ENCODE results near the gene BNIP1.

Gene BNIP1

GRCh38 chr5:173172166-173172565 lies 27.8 kb downstream of the BNIP1 start:
- DNase-seq: no peak

DNA sequence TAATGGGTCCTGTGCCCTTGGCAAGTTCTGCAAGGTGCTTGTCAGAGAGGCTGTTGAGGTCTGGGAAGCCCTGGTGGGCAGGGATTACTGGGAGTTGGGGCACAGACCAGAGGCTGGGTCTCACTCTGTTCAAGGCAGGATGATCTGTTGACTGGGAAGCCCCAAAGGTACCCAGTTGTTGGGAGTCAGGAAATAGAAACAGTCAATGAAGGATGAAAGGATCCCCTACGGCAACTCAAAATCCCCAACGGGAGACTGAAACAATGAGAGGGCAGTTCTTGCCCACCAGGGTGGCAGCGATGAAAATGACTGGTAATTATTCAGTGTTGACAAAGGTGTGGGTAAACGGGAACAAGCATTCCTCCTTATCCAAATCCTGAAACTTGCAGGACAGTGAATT lies 31.2 kb downstream of the BNIP1 start:
- DNase-seq: no peak

DNA sequence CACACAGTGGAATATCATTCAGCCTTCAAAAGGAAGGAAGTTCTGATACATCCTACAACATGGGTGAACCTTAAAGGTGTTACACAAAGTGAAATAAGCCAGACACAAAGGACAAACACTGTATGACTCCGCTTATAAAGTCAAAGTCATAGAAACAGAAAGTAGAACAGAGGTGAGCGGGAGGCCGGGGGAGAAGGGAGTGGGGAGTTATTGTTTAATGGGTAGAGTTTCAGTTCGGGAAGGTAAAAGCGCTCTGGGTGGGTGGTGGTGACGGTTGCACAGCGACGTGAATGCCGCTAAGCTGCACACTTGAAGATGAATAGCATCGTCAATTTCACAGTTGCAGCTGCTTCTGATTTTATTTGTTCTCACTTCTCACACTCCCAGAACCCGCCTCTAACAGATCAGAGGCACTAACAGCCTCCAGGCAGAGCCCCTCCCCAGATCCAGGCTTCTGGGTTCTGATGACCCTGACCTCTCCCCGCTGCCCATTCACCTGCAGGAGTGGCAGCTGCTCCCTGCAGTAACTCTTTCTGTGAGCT lies 34.1 kb downstream of the BNIP1 start:
- no peak for DNase-seq

- DNase-seq: no peak
These were observed 36.0 kb downstream of the BNIP1 start for GRCh38 chr5:173180331-173180730.

DNA sequence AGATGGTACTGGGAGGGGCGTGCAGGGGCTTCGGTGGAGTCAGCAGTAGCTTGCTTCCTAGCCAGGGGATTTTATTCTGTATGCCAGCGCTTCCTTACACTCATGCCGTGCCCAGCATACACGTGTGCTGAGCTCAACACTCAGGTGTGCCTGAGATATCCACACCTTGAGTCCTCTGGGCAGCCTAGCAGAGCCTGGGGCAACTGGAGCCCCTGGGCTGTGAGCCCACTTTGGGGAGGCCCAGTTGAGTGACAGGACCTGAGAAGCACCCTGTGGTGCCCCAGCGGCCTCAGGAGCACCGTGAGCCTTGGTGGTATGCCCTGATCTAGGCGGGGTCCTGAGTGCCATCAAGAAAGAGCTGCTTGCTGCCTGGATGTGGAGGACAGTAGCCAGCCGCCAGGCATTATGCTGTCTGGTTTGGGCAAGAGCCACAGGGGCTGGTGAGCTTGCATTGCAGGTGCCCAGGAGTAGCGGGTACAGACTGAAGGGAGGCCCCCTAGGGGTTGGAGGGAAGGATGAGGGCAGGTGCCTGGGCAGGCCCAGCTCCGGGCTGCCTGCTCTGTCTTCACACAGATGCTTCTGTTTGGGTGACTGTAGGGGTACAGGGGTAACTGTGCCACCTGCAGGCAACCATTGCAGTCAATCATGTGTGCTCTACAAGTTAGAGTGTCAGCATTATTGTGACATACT lies 42.9 kb downstream of the BNIP1 start:
- DNase-seq: peak; percentile 27

DNA sequence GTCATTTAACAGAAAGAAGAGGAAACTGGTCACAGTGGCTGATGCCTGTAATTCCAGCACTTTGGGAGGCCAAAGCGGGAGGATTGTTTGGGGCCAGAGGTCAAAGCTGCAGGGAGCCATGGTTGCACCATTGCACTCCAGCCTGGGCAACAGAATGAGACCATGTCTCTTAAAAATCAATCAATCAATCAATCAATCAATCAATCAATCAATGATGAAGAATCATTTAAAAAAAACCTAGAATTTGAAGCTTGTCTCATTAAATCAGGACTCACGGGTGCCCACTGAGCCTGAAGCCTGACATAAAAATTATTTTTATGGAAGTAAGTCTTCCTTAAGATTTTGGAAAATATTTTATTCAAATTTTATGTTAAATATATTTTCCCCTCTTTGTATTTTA lies 43.9 kb downstream of the BNIP1 start:
- no peak for DNase-seq

DNA sequence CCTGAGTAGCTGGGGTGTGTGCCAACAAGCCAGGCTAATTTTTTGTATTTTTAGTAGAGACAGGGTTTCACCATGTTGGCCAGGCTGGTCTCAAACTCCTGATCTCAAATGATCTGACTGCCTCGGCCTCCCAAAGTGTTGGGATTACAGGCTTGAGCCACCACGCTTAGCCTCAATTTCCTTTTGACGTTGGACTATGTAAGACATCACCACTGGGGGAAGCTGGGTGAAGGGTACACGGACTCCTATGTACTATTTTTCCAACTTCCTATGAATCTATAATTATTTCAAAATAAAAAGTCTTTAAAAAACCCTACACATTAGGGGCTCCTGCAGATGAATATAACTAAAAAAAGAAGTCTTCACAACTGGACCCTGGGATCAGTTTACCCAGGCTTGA lies 46.7 kb downstream of the BNIP1 start:
- DNase-seq: no peak

GRCh38 chr5:173191561-173191960 lies 47.2 kb downstream of the BNIP1 start:
- no peak for DNase-seq

DNA sequence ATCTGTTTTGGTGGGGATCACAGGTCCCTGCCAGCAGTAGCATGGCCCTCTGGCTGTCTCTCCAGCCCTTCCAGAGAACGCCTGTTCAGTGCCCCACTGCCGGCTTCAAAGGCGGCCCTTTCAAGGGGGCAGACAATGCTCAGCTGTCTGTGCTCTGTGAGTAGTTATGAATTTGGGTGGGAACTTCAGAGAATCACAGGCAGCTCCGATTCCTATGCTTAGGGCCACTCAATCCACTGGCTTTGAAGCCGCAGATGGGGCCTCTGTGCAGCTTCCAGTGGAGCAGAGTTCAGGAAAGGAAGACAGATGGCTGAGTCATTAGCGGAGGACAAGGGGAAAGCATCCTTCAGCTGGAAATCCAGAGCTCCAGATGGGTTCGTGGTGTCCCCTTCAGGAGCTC lies 48.2 kb downstream of the BNIP1 start:
- no peak for DNase-seq

GRCh38 chr5:173196133-173196952 lies 52.0 kb downstream of the BNIP1 start:
- DNase-seq: no peak

GRCh38 chr5:173197375-173197891 lies 53.1 kb downstream of the BNIP1 start:
- no peak for DNase-seq

DNA sequence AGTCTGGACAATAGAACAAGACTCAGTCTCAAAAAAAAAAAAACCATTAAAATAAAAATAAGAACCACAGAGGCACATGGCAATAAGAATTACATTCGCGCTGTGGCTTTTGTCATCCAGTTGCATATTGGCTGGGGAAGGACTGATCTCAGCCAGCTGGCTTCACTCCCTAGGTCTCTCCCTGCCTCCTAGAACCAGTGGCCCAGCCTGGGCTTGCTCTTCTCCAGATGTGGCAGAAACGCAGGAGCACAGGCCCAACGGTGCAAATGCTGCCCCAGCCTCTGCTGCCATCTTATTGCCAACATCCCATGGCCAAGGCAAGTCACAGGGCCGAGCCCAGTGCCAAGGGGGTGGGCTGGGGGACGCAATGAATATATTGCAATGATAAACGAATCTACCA lies 53.7 kb downstream of the BNIP1 start:
- DNase-seq: no peak

DNA sequence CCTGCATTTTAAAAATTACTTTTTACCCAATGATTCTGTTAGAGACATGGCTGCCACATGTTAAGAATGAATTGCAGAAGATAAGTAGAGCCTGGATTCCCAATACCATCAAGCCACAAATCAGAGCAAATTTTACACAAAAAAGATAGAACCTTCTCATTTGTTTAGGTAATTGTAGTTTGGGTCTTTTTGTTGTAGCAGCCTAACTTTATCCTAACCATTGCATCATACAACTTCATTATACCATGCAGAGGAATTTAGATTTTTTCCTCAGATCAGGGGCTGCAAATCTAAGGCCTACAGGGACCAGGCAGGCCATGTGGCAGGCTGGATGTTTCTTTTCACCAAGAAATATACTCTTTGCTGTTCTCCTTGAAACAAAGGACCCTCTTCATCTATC lies 56.0 kb downstream of the BNIP1 start:
- DNase-seq: no peak

DNA sequence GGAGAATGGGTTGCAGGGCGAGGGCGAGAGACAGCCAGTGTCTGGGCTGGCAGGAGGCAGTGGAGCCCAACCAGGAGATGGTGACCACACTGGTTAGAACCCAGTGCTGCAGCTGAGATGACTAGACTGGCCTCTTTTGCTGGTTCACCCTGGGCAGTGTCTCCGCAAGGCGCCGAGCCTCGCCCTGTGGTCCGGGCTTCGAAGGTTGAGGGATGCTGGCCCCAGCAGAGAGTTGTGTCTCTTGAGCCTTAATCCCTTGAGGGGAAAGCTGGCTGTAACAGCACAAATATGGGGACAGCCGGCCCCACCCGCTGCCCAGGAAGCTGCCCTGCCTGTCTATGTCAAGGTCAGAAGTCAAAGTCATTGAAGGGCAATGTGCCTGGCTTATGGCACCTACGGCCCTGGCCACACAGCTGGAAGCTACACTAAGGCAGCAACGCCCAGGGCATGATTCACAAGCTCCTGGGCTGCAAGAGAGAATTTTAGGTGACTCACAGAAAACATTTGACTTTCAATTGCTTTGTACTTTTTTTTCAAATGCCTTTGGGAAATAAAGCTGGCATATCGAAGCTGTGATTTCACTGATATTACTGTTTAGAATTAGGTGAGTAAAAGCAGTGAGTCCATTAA lies 57.4 kb downstream of the BNIP1 start:
- no peak for DNase-seq

DNA sequence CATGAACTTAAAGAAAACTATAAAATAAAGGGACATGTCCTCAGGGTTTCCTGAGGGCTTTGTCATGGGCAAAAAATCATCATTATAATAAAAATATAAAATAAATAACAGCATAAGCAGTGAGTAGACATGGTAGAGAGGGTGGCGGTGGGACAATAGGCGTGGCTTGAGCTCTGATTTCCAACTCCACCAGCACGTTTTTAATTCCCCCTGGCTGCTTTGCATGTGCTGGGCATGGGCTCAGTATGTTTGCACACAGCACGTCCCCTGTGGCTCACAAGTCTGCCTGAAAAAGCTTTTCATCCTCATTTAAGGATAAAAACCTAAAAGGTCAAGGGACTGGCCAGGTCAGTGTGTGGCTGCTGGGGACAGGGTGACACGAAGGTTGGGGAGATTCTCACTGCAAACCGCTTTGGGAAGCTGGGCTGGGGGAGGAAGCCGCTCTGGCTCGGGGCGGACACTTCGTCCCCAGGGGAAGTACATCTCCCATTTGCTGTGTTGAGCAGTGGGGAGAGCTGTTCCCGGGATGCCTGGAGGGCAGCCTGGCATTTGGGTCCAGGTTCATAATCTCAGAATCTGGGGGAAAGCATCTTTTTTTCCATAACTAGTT lies 58.0 kb downstream of the BNIP1 start:
- DNase-seq: no peak

DNA sequence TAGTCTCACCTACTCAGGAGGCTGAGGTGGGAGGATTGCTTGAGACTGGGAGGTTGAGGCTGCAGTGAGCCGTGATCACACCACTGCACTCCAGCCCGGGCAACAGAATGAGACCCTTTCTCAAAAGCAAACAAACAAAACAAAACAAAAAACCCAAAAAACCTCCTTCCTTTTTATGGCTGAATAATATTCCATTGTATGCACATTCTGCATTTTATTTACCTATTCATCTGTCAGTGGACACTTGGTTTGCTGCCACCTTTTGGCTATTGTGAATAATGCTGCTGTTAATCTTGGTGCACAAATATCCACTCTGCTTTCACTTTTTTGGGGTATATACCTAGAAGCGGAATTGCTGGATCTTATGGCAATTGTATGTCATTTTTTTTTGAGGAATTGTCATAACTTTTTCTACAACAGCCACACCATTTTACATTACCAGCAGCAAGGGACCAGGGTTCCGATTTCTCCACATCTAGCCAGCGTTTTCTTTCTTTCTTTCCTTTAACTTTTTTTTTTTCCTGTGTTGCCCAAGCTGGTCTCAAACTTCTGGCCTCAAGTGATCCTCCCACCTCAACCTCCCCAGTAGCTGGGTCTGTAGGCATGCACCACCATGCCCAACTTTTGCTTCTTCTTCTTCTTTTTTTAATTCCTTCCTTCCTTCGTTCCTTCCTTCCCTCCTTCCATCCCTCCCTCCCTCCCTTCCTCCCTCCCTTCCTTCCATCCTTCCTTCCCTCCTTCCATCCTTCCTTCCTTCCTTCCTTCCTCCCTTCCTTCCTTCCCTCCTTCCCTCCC lies 60.1 kb downstream of the BNIP1 start:
- DNase-seq: no peak

GRCh38 chr5:173205916-173206315 lies 61.6 kb downstream of the BNIP1 start:
- no peak for DNase-seq

DNA sequence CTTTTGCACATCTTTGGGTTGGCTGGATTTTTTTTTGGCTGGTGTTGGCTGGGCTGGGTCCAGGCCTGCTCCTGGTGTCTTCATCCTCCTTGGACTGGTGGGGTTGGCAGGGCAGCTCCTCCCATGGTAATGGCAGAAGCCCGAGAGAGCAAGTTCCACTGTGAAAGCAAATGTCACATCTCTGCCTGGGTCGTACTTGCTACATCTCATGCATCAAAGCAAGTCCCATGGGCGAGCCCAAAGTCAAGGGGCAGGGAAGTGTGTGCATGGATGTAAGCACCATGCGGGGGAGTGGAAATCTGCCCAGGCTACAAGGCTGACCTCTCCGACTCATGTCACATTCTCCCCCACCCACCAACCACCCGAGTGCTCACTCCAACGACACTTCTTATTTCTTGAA lies 64.0 kb downstream of the BNIP1 start:
- DNase-seq: no peak

GRCh38 chr5:173210877-173211276 lies 66.5 kb downstream of the BNIP1 start:
- no peak for DNase-seq

DNA sequence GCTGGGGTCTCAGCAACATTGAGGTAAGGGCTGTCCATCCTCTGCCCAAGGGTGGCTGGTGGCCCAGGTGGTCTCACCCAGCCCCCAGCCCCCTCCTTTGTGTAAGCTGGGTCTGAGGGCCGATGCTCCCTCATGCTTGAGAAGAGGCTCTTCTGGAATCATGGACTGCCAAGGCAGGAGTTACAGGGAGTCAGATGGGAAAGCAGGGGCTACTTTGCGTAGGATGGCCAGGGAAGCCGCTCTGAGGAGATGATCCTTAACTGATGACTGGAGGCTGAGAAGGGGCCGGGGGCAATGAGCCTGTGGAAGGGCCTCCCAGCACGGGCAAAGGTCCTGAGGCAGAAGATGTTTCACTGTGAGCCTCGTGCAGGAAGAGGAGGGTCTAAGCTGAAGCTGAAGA lies 67.0 kb downstream of the BNIP1 start:
- DNase-seq: no peak

GRCh38 chr5:173213236-173213933 lies 69.1 kb downstream of the BNIP1 start:
- DNase-seq: no peak

All from stimulated activated CD8-positive, alpha-beta memory T cell treated with anti-CD3 and anti-CD28 coated beads, Interleukin-4, amount 100 ng/mL, for 48 hours (primary cell).